IMR-90 (cell line): ENCODE data around the gene F12. TPM values are rescaled to one million over a fixed set of nuclear protein-coding genes. Genes with fewer than 3 reads are reported as not detected.

Experiments used
- ATAC-seq: fragments of 200-7000 bp; cut with Tn5 transposase; 2 replicates; pipeline ENCODE4 v1.9.1; 2020; ENCODE audit warnings: low read depth, mild to moderate bottlenecking, moderate library complexity
- BruUV-seq: library from RNA; stranded (reverse); fragments of 400-500 nt; replicated peaks from 2 replicates; lab custom pipeline; 2021; lab: Mats Ljungman, UMichigan
- CTCF ChIA-PET: fragments of 300-600 bp; formaldehyde crosslinking; extraction: SDS; loops from one replicate; lab custom pipeline; 2021; ENCODE audit warnings: antibody characterized with exemption; lab: Yijun Ruan, JAX
- POLR2A ChIA-PET: fragments of 300-600 bp; sonication (Branson Sonifier 250); formaldehyde crosslinking; loops from one replicate; lab custom pipeline; 2022; ENCODE audit warnings: antibody characterized with exemption; ENCODE audit not compliant: unreplicated experiment; lab: Charles Lee
- DNase-seq: peaks from one replicate; pipeline ENCODE4 v3.0.0; 2013
- H2AFZ ChIP-seq: replicated peaks from 2 replicates; pipeline ENCODE3; 2013; ENCODE audit warnings: low read length, mild to moderate bottlenecking; ENCODE audit not compliant: poor library complexity
- H2AK5ac ChIP-seq: 2 replicates; pipeline ENCODE4 v1.6.1; 2013; ENCODE audit warnings: low read depth, low read length, inconsistent platforms
- H2AK9ac ChIP-seq: replicated peaks from 2 replicates; pipeline ENCODE3; 2013; ENCODE audit warnings: mild to moderate bottlenecking, low read depth, low read length, moderate library complexity; ENCODE audit not compliant: poor library complexity
- H2BK120ac ChIP-seq: 2 replicates; pipeline ENCODE4 v1.6.1; 2013; ENCODE audit warnings: low read depth, low read length, inconsistent platforms
- H2BK15ac ChIP-seq: 3 replicates; pipeline ENCODE4 v1.6.1; 2013; ENCODE audit warnings: low read depth, low read length, inconsistent platforms
- H2BK20ac ChIP-seq: 2 replicates; pipeline ENCODE4 v1.6.1; 2013; ENCODE audit warnings: low read depth, mild to moderate bottlenecking, inconsistent platforms, low read length, moderate library complexity
- H2BK5ac ChIP-seq: 2 replicates; pipeline ENCODE4 v1.6.1; 2013; ENCODE audit warnings: mild to moderate bottlenecking, low read depth, low read length, inconsistent platforms; ENCODE audit not compliant: poor library complexity, severe bottlenecking
- H3K14ac ChIP-seq: replicated peaks from 2 replicates; pipeline ENCODE4 v1.6.1; 2013; ENCODE audit warnings: low read depth, low read length, inconsistent platforms
- H3K18ac ChIP-seq: 2 replicates; pipeline ENCODE4 v1.6.1; 2013; ENCODE audit warnings: low read depth, low read length, control low read depth
- H3K23ac ChIP-seq: 2 replicates; pipeline ENCODE4 v1.6.1; 2013; ENCODE audit warnings: low read depth, low read length, inconsistent platforms
- H3K27ac ChIP-seq: 2 replicates; pipeline ENCODE4 v1.5.1; 2013; ENCODE audit warnings: mild to moderate bottlenecking, control low read depth, low read length; ENCODE audit not compliant: insufficient read depth
- H3K27me3 ChIP-seq: 2 replicates; pipeline ENCODE4 v1.6.1; 2013; ENCODE audit warnings: low read length; ENCODE audit not compliant: control insufficient read depth, insufficient read depth
- H3K36me3 ChIP-seq: 2 replicates; pipeline ENCODE4 v1.6.1; 2013; ENCODE audit warnings: low read length, mixed read lengths; ENCODE audit not compliant: control insufficient read depth, insufficient read depth
- H3K4ac ChIP-seq: 2 replicates; pipeline ENCODE4 v1.6.1; 2013; ENCODE audit warnings: low read depth, low read length, inconsistent platforms
- H3K4me1 ChIP-seq: 2 replicates; pipeline ENCODE4 v1.6.1; 2013; ENCODE audit warnings: low read length, mixed read lengths; ENCODE audit not compliant: control insufficient read depth, insufficient read depth
- H3K4me2 ChIP-seq: 2 replicates; pipeline ENCODE4 v1.6.1; 2013; ENCODE audit warnings: low read depth, mild to moderate bottlenecking, control low read depth, low read length, moderate library complexity
- H3K4me3 ChIP-seq: 2 replicates; pipeline ENCODE4 v1.5.1; 2013; ENCODE audit warnings: low read depth, mild to moderate bottlenecking, control low read depth, low read length, moderate library complexity; ENCODE audit not compliant: insufficient read depth
- H3K56ac ChIP-seq: 2 replicates; pipeline ENCODE4 v1.6.1; 2013; ENCODE audit warnings: low read length, inconsistent platforms; ENCODE audit not compliant: insufficient read depth; ENCODE audit errors: extremely low read depth
- H3K79me1 ChIP-seq, 2 experiments: 2 replicates each; pipeline ENCODE4 v1.6.1; 2013; ENCODE audit warnings: low read length in 2 of 2, inconsistent platforms in 1 of 2, low read depth in 1 of 2
- H3K9ac ChIP-seq: 2 replicates; pipeline ENCODE4 v1.6.1; 2013; ENCODE audit warnings: low read depth, low read length, control low read depth
- H3K9me1 ChIP-seq: 2 replicates; pipeline ENCODE4 v1.6.1; 2013; ENCODE audit warnings: low read length, inconsistent platforms; ENCODE audit not compliant: insufficient read depth
- H3K9me3 ChIP-seq: 2 replicates; pipeline ENCODE4 v1.6.1; 2013; ENCODE audit warnings: low read length; ENCODE audit not compliant: control insufficient read depth, insufficient read depth
- H4K20me1 ChIP-seq: 2 replicates; pipeline ENCODE4 v1.6.1; 2013; ENCODE audit warnings: low read length, inconsistent platforms; ENCODE audit not compliant: insufficient read depth
- H4K5ac ChIP-seq: 2 replicates; pipeline ENCODE4 v1.6.1; 2013; ENCODE audit warnings: mild to moderate bottlenecking, low read depth, low read length, control low read depth
- H4K8ac ChIP-seq, 2 experiments: 2 replicates each; pipeline ENCODE4 v1.6.1; 2013; ENCODE audit warnings: low read depth in 2 of 2, low read length in 2 of 2, control low read depth in 1 of 2, inconsistent platforms in 1 of 2
- H4K91ac ChIP-seq: 2 replicates; pipeline ENCODE4 v1.6.1; 2013; ENCODE audit warnings: low read depth, low read length, inconsistent platforms; ENCODE audit not compliant: insufficient read depth
- CHD1 ChIP-seq: IDR thresholded peaks from 2 replicates; pipeline ENCODE4 v1.6.1; 2012; ENCODE audit warnings: low read depth, low read length, improper control_type of control experiment
- MAFK ChIP-seq: IDR thresholded peaks from 2 replicates; pipeline ENCODE4 v1.6.1; 2012; ENCODE audit warnings: low read depth, low read length, improper control_type of control experiment
- MAZ ChIP-seq: IDR thresholded peaks from 2 replicates; pipeline ENCODE4 v1.6.1; 2012; ENCODE audit warnings: low read depth, mild to moderate bottlenecking, low read length, improper control_type of control experiment, moderate library complexity, borderline replicate concordance
- MXI1 ChIP-seq: IDR thresholded peaks from 2 replicates; pipeline ENCODE4 v1.6.1; 2012; ENCODE audit warnings: low read depth, mild to moderate bottlenecking, low read length, moderate library complexity, borderline replicate concordance
- NFE2L2 ChIP-seq: fragments of 150-350 bp; IDR thresholded peaks from 2 replicates; pipeline ENCODE4 v1.6.1; 2016; ENCODE audit warnings: low read depth, mild to moderate bottlenecking, low read length
- POLR2A ChIP-seq: IDR thresholded peaks from 2 replicates; pipeline ENCODE4 v1.6.1; 2012; ENCODE audit warnings: mild to moderate bottlenecking, low read depth, low read length
- RAD21 ChIP-seq: IDR thresholded peaks from 2 replicates; pipeline ENCODE4 v1.6.1; 2012; ENCODE audit warnings: low read length, improper control_type of control experiment
- RCOR1 ChIP-seq: IDR thresholded peaks from 2 replicates; pipeline ENCODE4 v1.6.1; 2012; ENCODE audit warnings: mild to moderate bottlenecking, low read length, improper control_type of control experiment; ENCODE audit not compliant: insufficient replicate concordance
- RFX5 ChIP-seq: IDR thresholded peaks from 2 replicates; pipeline ENCODE4 v1.8.0; 2012; ENCODE audit warnings: low read depth, mild to moderate bottlenecking, low read length, moderate library complexity
- WGBS, 2 experiments: methylation state at CpG; one replicate each; pipeline versions ENCODE4 v1.1.5 to v1.1.7; 2013; ENCODE audit warnings: missing lambda C conversion rate in 2 of 2; ENCODE audit not compliant: insufficient read length in 1 of 2; ENCODE audit errors: extremely low coverage in 2 of 2; 5-methylcytosine and 5-hydroxymethylcytosine counted together
- dilution Hi-C: fragments of 300-500 bp; cut with HindIII; formaldehyde crosslinking; loops from one replicate; pipeline ENCODE4 v1.14.3; 2018; ENCODE audit warnings: low sequenced_read_pairs; ENCODE audit not compliant: unreplicated experiment
- in situ Hi-C: fragments of 300-500 bp; cut with MboI; formaldehyde crosslinking; loops from 3 replicates; pipeline ENCODE4 v1.14.3; 2019; ENCODE audit warnings: low sequenced_read_pairs, inconsistent platforms, mixed read lengths
- intact Hi-C: fragments of 100-400 bp; cut with micrococcal nuclease; formaldehyde crosslinking; loops from 2 replicates; pipeline ENCODE4 v1.10.0; 2022
- polyA plus RNA-seq, 3 experiments: library from polyadenylated mRNA; depleted of rRNA; stranded (reverse); fragments of >200 nt; gene quantifications; 2 replicates each; pipeline ENCODE4 v1.2.3, GENCODE V29; 2012; ENCODE audit warnings: low replicate concordance in 1 of 3
- total RNA-seq: library from RNA; depleted of rRNA; stranded (reverse); fragments of >200 nt; gene quantifications from 2 replicates; pipeline ENCODE4 v1.2.3, GENCODE V29; 2012
- TF ChIP-seq, protein P1 (sequence below): fragments of 150-350 bp; IDR thresholded peaks from 2 replicates; pipeline ENCODE4 v1.6.1; 2017; ENCODE audit warnings: mild to moderate bottlenecking, antibody characterized with exemption, low read length, low read depth

The F12 gene
- total and polyA plus RNA-seq, 2 of the 4 experiments (the other 2 are of a cell fraction): 0.36 to 1.2 TPM

- Histone ChIP-seq H4K20me1 (no peaks in the 10 kb centered on the region; the same call in none of the 2 replicates), H3K4me1 (peaks cover 4% of the 10 kb centered on the region; the same call in 1 of the 2 replicates), H4K5ac (no peak overlapping the region), H4K91ac (no peak overlapping the region), H3K4me2 (no peak overlapping the region), H2BK5ac (no peak overlapping the region), H2AK9ac (no peak overlapping the region), H2AK5ac (no peak overlapping the region), H3K9me3 (no peaks in the 10 kb centered on the region), H3K79me1 (no peaks in the 10 kb centered on the region), H2BK20ac (no peak overlapping the region), H3K9me1 (peaks cover 5% of the 10 kb centered on the region; the same call in 1 of the 2 replicates), H3K23ac (no peak overlapping the region), H2BK15ac (no peak overlapping the region), H3K27me3 (peaks cover 5% of the 10 kb centered on the region; the same call in 1 of the 2 replicates), H3K4ac (no peak overlapping the region), H3K14ac (no peak overlapping the region), H3K9ac (no peak overlapping the region), H2BK120ac (no peak overlapping the region), H3K4me3 (no peak overlapping the region), H3K36me3 (no peaks in the 10 kb centered on the region), H3K18ac (no peak overlapping the region), H2AFZ (no peak overlapping the region), H4K8ac (no peak overlapping the region), H3K56ac (no peak overlapping the region), H3K27ac (no peak overlapping the region)
- POLR2A ChIA-PET: no interaction called here
- DNase-seq (no peak), ATAC-seq (no peak)
- CTCF ChIA-PET: no interaction called here
- BruUV-seq: no TSS peak
- 40% methylated on average over 1 of the region's 5 CpGs; no CpG with 5 or more reads in 1 of the 2 experiments for WGBS, 2 experiments
- intact Hi-C loops: no loop called here
- TF ChIP-seq RFX5: no peak
- TF ChIP-seq RAD21: no peak
- TF ChIP-seq, protein P1, sequence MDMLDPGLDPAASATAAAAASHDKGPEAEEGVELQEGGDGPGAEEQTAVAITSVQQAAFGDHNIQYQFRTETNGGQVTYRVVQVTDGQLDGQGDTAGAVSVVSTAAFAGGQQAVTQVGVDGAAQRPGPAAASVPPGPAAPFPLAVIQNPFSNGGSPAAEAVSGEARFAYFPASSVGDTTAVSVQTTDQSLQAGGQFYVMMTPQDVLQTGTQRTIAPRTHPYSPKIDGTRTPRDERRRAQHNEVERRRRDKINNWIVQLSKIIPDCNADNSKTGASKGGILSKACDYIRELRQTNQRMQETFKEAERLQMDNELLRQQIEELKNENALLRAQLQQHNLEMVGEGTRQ: no peak
- no peak for TF ChIP-seq MAZ
- TF ChIP-seq POLR2A: no peak
- TF ChIP-seq RCOR1: no peak
- no peak for TF ChIP-seq MXI1
- no peak for TF ChIP-seq CHD1
- no peak for TF ChIP-seq MAFK
- TF ChIP-seq NFE2L2: no peak
- in situ Hi-C loops: no loop called here
- dilution Hi-C loops: no loop called here
Observed at GRCh38 chr5:177374211-177374610, 35.2 kb downstream of the F12 start.
